Dermis microvascular lymphatic vessel endothelial cell (primary cell): Measurements from ENCODE around the gene PLSCR5. TPM values are rescaled to one million over a fixed set of nuclear protein-coding genes. Genes with fewer than 3 reads are reported as not detected.
A peak's percentile ranks its signal among the peaks of the same experiment; 100 is the strongest.

Source experiments
- DNase-seq, 2 donors: peaks; one replicate each; pipeline versions ENCODE4 v3.0.0 to v3.0.0-alpha.2; 2010; ENCODE audit warnings: low read depth in 2 of 2
- total RNA-seq: library from RNA; depleted of rRNA; stranded (reverse); fragments of >200 nt; gene quantifications from 2 replicates; pipeline ENCODE4 v1.2.1, GENCODE V29; 2014

Gene PLSCR5
- total RNA-seq, 1 donor from 2014 or later: not detected

DNA sequence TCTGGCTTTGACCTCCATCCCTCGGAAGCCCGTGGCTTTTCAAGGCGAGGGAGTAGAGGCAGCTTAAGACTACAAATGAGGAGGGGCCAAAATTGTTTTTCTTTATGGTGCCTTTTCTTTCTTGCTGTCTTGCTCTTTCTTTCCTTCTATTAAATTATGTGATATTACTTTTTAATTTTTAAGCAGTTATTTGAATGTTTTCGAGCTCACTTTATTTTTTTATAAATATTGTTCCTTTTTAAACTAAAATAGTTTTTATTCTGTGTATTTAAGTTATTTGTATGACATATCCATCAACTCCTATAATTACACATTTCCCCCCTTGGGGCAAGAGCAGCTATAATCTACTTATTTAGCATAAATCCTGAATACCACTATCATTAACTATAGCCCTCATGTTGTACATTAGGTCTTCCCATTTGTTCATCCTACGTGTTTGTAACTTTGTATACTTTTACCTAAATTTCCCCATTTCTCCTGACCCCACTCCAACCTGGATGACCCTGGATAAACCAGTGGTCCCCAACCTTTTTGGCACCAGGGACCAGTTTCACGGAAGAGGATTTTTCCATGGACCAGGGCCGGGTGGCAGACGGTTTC is 60.1 kb downstream of the PLSCR5 start:
- DNase-seq: no peak

DNA sequence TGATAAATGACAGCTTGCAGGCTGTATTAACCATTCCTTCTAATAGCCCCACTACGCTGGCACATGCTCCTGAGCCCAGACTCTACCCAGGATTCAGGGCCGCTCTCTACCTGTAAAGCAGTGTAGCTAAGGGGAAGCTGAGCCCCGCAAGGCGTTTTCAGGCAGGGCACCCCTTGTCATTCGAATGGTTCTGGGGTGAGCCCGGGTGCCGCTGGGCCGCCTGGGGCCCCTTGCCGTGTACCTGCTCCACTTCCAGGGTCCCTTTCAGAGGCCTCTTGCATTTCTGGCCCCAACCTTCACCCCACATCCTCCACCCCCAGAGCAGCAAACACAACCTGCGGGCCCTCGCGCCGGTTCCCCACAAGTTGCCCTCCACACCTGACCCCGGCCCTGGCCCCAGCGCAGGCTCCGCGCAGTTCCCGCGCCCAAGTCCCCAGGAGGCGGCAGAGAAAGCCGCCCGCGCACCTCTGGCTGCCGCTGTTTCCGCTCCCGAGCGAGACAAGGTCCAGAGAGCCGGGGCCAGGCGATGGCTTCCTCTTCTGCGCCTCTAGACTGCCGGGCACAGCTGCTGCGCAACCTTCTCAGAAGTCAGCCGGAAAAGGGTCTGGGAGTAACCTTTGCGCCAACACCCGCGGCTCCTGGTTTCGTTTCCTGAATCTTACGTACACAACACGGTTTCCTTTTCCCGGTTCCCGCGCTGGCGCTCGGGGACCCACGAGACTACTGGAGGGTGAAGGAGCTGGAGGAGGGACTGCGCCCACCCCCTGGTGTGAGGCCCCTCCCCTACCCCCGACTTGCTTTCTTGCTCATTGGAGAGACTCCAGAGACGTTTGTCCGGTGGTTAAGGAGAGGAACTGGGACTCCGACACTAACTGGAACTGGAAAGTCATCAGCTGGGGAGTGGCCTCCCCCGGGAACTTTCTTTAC is 60.9 kb downstream of the PLSCR5 start, which contains the start of gene PLSCR1:
PLSCR1 (minus strand) TSS at position 606 of the 927 bp plus-strand sequence. CDS start 8,055 bp downstream, outside the sequence.
- peak; percentile 52 to 95 for DNase-seq

DNA sequence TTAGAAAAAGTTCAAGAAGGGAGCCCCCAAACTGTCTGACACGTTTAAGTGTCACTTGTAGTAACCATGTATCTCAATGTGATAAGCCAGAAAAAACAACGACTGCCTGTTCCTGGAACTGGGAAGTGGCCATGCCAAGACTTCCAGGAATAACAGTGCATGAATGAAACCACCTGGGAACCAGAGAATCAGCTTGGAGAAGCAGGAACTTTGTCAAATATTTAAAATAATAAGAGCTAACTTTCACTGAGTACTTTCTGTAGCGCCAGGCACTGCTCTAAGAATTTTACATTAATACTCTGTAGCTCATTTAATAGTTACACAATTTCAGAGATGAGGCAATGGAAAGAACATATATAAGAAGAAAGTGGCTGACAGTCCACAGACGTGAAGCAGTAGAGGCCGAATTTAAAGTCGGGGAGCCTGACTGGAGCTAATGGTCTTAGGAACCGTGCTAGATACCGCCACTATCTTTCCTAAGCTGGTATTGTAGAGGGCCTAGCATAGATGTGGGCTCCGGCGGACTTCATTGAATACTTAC is 61.6 kb downstream of the PLSCR5 start:
- peak in 1 of 2 donors; percentile 25 for DNase-seq

DNA sequence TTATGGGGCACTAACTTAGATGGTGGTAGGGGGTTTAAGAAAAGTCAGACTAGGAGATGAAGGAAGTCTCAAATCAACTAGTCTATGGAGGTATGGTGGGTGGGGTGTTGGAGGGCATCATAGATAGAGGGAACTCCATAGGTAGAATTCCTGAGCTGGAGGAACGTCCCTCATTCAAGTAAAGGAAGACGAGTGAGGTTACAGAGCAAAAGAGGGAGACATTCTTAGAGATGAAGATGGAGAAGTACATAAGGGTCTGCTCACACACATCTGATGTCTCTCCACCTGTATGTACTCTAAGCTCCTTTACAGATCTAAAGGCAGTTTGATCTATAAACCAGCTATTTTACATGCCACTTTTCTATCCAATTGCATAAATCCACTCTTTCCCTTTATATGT is 62.2 kb downstream of the PLSCR5 start:
- DNase-seq: no peak

DNA sequence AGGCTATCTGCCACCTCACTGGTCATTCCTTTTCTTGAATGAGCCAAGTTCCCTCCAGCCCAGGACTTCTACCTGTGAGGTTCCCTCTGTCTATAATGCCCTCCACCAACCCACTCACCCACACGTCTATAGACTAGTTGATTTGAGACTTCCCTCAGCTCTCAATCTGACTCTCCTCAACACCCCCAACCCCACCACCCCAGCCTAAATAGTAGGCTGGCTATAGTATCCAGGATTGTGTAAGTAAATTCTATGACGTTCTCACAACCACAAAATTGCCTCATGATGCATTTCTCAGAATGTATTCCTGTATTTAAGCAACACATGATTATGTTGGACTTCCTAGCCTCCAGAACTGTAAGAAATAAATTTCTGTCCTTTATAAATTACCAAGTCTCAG is 63.0 kb downstream of the PLSCR5 start:
- DNase-seq: no peak

DNA sequence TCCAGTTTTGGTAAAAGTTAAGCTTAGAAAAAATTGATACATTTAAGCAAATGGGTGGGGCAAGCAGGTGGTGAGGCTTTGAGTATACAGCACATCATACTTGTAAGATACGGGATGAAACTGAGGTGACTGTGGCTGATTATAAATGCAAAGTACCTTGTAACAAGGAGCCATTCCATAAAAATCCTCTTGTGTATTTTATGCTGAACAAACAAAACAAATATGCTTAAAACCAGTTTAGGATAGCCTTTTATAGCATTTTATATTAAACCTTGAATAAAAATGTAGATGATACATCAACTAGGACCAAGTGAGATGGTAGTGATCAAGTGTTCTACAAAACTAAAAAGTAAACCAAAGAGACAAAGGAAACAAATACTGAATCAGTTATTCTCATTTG is 64.2 kb downstream of the PLSCR5 start:
- no peak for DNase-seq

DNA sequence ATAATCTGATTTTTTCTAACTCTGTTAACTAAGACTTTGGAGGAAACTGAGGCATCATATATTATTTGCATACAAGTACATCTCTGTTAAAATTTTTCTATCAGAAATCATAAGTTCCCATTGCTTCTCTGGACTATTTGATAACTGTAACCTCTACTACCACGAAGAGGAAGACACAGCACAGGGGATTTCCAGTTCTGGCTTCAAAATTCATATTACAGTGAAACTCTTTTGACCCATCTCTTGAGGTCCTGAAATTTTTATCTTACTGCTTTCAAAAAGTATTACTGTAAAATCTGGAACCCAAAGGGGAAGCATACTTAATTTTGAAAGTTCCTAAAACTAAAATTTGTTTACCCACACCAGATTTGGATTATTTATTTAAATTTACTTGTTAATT is 64.9 kb downstream of the PLSCR5 start:
- DNase-seq: no peak

DNA sequence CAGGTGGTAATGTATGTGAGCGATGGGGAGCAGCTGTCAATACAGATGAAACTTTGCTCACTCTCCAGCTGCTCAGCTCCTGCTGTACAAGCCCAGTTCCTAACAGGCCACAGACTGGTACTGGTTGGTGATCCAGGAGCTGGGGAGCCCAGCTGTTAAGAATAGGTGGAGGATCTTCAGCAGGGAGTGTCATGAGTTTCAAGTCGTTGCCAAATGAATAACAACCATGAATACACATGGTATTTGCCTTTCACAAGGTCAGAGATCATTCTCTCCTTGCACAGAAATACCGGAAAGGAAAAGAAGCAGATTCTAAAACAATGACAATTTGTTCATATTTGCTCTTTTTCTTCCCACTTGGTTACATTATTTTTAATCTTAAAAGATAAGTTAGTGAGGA is 65.8 kb downstream of the PLSCR5 start:
- DNase-seq: peak in 1 of 2 donors; percentile 15

DNA sequence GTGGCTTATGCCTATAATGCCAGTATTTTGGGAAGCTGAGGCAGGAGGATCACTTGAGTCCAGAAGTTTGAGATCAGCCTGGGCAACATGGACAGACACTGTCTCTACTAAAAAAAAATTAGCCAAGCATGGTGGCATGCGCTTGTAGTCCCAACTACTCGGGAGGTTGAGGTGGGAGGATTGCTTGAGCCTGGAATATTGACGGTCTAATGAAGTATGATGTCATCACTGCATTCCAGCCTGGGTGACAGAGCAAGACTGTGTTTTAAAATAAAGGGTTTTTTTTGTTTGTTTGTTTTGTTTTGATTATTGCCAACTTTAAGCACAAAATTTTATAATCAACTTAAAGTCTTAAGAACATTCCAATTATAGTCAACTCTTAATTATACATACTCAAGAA is 67.5 kb downstream of the PLSCR5 start:
- no peak for DNase-seq

DNA sequence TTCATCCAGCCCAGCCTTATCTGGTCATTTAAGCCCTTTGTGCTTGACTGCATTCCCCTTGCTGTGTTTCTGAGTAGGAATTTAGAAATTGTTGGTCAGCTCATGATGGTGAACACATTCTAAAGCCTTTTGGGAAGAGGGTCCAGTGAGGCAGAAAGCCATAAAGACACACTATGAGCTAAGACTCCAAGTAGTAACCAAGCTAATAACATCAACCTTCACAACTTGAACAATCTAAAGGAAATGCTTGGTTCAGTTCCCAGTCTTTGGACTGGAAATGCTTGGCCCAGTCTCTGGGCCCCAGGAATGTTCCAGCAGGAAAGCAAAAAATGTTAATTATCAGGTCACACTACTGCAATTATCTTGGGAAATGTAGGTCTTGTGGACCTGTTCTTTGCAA is 68.5 kb downstream of the PLSCR5 start:
- DNase-seq: peak in 1 of 2 donors; percentile 14

Other genes with a start within 250 kb of the PLSCR5 start
- 0.13 TPM in 1 of 2 replicates, not detected in the other for gene PLSCR2, start 135.8 kb downstream of the PLSCR5 start, total RNA-seq
- gene PLSCR1, start 60.7 kb downstream of the PLSCR5 start, total RNA-seq: 56.4 and 123 TPM in 2 replicates